Adrenal gland (tissue), 5 donors: ENCODE data around the gene GRID1.

Experiments
- POLR2A ChIP-seq, 2 donors: fragments of 450-650 bp; IDR thresholded peaks; one replicate each; pipeline ENCODE4 v1.6.1; 2017; ENCODE audit warnings: antibody characterized with exemption in 2 of 2, mild to moderate bottlenecking in 2 of 2, moderate library complexity in 1 of 2
- TF ChIP-seq, protein P1 (sequence below), 6 experiments: fragments of 450-650 bp in 4 of 6; fragments of 200-600 bp in 2 of 6; sonication (generic) in 1 of 6; IDR thresholded peaks; 1 replicate in 5 of 6; 2 replicates in 1 of 6; pipeline versions ENCODE4 v1.5.1 to v1.8.0; 2016 to 2021; ENCODE audit warnings: antibody characterized with exemption in 6 of 6, mild to moderate bottlenecking in 2 of 6, moderate library complexity in 1 of 6
- donor health status: DM: no; HTN: no; CAD: no.

DNA sequence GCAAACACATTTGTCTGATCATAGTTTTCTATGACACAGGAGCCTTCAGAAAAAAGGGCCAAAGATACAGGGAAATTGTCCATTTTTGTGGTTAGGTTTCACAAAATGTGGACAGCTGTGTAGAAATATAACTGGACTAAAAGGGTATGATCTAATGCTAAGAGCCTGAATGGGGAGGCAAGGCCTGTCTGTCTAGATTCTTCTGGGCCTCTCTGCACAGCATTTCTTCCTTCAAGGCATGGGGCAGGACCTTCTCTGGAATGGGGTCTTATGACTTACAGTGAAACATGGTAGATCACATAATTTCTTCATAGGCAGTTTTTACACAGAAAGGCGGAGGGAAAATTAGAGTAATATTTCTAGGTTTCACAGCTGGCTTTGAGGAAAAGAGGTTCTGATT is 795.7 kb downstream of the GRID1 start:
- no peak for TF ChIP-seq POLR2A (IDR thresholded peaks at IDR 0.05)
- TF ChIP-seq, protein P1, sequence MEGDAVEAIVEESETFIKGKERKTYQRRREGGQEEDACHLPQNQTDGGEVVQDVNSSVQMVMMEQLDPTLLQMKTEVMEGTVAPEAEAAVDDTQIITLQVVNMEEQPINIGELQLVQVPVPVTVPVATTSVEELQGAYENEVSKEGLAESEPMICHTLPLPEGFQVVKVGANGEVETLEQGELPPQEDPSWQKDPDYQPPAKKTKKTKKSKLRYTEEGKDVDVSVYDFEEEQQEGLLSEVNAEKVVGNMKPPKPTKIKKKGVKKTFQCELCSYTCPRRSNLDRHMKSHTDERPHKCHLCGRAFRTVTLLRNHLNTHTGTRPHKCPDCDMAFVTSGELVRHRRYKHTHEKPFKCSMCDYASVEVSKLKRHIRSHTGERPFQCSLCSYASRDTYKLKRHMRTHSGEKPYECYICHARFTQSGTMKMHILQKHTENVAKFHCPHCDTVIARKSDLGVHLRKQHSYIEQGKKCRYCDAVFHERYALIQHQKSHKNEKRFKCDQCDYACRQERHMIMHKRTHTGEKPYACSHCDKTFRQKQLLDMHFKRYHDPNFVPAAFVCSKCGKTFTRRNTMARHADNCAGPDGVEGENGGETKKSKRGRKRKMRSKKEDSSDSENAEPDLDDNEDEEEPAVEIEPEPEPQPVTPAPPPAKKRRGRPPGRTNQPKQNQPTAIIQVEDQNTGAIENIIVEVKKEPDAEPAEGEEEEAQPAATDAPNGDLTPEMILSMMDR (IDR thresholded peaks at IDR 0.05) = no peak
